Memory B cell (primary cell): ENCODE results near the gene LMNA.

Source experiments
- ATAC-seq: fragments of 150-1000 bp; cut with Tn5 transposase; 2 replicates; pipeline ENCODE4 v1.10.0; 2021; ENCODE audit warnings: low read depth, mild to moderate bottlenecking, moderate library complexity
- DNase-seq, 2 donors: peaks; one replicate each; pipeline ENCODE4 v3.0.0; 2022; ENCODE audit warnings: low spot score in 2 of 2
- H3K27ac Mint-ChIP-seq: one replicate; pipeline ENCODE4 v1.8.0; 2022; ENCODE audit warnings: mild to moderate bottlenecking, moderate library complexity, mixed read lengths
- H3K27me3 Mint-ChIP-seq: one replicate; pipeline ENCODE4 v1.8.0; 2022; ENCODE audit warnings: mixed read lengths
- H3K36me3 Mint-ChIP-seq: one replicate; pipeline ENCODE4 v1.8.0; 2022; ENCODE audit warnings: mild to moderate bottlenecking, mixed read lengths
- H3K4me1 Mint-ChIP-seq: one replicate; pipeline ENCODE4 v1.8.0; 2022; ENCODE audit warnings: mixed read lengths
- H3K4me3 Mint-ChIP-seq: one replicate; pipeline ENCODE4 v1.8.0; 2022; ENCODE audit warnings: mild to moderate bottlenecking, moderate library complexity, mixed read lengths
- H3K9me3 Mint-ChIP-seq: one replicate; pipeline ENCODE4 v1.8.0; 2022; ENCODE audit warnings: mixed read lengths

The LMNA gene

DNA sequence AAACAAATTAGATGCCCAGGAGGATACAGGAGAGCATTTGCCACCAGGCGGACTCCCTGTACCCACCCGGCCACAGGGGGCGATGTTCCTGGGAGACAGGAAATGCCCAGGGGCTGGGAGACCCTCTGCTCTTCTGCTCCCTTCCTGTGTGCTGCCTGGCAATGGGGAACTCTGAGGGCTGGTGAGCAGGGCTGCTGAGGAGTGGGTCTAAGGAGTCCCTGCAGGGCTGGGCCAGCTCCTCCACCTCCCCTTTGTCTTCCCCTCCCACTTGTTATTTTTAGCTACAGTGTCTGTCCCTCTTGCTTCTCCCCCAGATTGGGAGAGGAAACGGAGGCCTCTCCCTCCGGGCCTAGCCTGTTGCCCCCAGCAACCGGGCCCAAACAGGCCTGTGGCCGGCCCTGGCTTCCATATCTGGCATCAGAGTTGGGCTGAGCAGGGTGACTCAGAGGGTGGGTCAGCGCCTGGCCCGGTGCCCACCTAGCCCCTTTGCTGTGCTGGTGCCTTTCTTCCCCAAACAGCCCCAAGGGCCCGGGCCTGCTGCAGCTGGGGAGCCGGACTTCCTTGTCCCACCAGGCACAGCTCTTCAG is 11.6 kb downstream of the LMNA start:
- H3K27ac Mint-ChIP-seq = peak overlapping the region; percentile 90
- no peaks in the 10 kb centered on the region for H3K27me3 Mint-ChIP-seq
- H3K36me3 Mint-ChIP-seq = no peaks in the 10 kb centered on the region
- peaks cover 29% of the 10 kb centered on the region for H3K4me1 Mint-ChIP-seq
- ATAC-seq = peak; percentile 13
- peak overlapping the region; percentile 5 for H3K4me3 Mint-ChIP-seq
- DNase-seq = no peak
- H3K9me3 Mint-ChIP-seq = no peaks in the 10 kb centered on the region

DNA sequence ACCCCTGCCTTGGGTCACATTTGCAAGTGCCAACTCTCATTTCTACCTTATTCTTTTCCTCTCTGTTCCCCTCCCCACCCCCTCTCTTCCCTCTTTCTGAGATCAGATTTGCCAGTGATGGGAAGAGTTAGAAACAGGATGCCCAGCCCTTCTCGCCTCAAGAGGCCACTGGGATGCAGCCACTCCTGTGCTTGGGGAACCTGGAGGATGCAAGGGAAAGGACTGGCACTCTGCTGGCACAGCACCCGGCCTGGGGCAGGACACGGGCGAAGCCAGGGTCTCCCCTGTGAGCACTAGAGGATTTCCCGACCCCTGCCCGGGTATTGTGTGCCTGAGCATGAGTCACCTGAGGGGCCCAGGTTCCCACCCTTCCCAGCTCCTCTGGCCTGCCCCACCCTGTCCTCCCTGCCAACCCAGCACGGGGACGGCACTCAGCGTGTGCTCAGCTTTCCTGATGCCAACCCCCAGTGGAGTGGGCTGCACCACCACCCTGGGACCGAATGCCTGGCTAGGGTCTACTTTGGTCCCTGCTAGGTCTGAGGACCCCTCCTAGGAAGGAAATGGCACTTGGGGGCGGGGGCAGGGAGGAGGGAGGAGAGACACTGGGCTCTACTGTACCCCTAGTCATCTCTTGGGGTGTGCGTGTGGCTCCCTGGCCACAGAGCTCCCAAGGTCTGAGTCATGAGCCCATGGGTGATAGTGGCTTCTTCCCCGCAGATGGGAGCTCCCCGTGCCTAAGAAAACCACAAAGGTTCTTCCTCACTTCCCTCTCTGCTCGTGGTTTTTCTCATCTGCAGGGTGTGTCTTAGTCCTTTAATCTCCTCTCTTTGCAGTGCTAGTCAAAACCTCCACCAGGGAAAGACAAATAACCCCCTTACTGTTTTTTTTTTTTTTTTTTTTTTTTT is 12.4 kb downstream of the LMNA start:
- no peaks in the 10 kb centered on the region for H3K27me3 Mint-ChIP-seq
- H3K4me3 Mint-ChIP-seq = peak overlapping the region; percentile 24
- peak; percentile 41 to 47 for DNase-seq
- peak overlapping the region; percentile 90 for H3K27ac Mint-ChIP-seq
- ATAC-seq = peak; percentile 64
- peaks cover 29% of the 10 kb centered on the region for H3K4me1 Mint-ChIP-seq
- no peaks in the 10 kb centered on the region for H3K9me3 Mint-ChIP-seq
- H3K36me3 Mint-ChIP-seq = no peaks in the 10 kb centered on the region

DNA sequence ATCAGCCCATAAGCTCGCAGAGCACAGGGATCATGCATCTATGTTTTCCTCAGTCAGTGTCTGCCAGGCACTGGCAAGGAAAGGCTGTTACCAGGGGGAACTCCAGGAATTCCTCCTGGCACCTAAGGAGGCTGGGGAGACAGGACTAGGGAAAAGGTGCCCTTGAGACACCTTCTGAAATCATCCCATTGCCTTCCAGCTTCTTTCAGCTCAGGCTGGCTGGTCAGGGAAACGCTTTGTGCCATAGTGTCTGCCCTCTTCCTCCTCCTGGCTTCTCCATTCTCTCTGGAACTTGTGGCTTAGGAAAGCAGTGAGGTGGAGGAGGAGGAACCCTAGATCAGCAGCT is 13.8 kb downstream of the LMNA start:
- H3K36me3 Mint-ChIP-seq = no peaks in the 10 kb centered on the region
- DNase-seq (no peak), ATAC-seq (no peak)
- no peak overlapping the region for H3K27ac Mint-ChIP-seq
- peaks cover 27% of the 10 kb centered on the region for H3K4me1 Mint-ChIP-seq
- H3K27me3 Mint-ChIP-seq = no peaks in the 10 kb centered on the region
- H3K9me3 Mint-ChIP-seq = no peaks in the 10 kb centered on the region
- H3K4me3 Mint-ChIP-seq = no peak overlapping the region

DNA sequence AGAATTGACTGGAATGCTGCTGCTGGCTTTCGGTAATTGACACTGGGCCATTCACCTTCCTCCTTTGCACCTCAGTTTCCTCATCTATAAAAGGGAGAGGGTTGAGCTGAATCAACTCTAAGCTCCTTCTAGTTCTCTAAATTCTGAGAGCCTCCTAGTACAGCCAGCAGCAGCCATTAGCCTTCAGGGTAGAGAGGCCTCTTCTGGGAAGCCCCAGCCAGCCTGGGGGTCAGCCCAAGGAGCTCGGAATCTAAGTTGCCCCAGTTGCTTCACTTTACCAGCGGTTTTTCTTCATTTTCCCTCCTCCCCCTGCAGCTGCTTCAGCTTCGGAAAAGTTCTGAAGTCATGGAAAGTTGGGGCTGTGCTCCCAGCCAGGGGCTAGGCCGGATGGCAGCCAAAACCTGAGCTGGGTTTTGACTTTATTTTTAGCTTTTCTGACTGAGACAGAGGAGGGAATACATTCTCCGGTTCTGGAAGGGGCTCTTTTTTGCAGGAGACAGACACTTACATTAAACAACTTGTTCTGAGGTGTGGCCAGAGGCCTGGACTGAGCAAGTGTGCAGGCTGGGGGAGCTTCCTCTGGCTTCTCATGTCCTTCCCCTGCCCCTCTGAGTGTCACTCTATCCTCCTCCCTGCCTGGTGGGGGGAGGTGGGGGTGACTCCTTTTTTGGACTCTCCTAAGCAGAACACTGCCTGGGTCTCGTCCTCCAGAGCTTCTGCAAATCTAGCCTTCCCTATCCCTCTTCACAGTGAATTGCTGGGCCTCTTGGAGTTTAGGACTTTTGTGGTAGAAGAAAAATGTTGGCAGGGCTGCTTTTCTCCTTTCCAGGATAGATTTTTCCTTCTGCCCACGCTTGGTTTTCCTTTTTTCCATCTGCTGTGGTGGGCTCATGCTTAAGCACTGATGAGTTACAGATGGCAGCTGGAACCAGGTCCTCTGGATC is 14.4 kb downstream of the LMNA start:
- Mint-ChIP-seq H3K27ac (peak overlapping the region; percentile 70), H3K4me1 (peaks cover 25% of the 10 kb centered on the region), H3K36me3 (no peaks in the 10 kb centered on the region), H3K4me3 (no peak overlapping the region), H3K9me3 (no peaks in the 10 kb centered on the region), H3K27me3 (no peaks in the 10 kb centered on the region)
- DNase-seq (no peak), ATAC-seq (no peak)

DNA sequence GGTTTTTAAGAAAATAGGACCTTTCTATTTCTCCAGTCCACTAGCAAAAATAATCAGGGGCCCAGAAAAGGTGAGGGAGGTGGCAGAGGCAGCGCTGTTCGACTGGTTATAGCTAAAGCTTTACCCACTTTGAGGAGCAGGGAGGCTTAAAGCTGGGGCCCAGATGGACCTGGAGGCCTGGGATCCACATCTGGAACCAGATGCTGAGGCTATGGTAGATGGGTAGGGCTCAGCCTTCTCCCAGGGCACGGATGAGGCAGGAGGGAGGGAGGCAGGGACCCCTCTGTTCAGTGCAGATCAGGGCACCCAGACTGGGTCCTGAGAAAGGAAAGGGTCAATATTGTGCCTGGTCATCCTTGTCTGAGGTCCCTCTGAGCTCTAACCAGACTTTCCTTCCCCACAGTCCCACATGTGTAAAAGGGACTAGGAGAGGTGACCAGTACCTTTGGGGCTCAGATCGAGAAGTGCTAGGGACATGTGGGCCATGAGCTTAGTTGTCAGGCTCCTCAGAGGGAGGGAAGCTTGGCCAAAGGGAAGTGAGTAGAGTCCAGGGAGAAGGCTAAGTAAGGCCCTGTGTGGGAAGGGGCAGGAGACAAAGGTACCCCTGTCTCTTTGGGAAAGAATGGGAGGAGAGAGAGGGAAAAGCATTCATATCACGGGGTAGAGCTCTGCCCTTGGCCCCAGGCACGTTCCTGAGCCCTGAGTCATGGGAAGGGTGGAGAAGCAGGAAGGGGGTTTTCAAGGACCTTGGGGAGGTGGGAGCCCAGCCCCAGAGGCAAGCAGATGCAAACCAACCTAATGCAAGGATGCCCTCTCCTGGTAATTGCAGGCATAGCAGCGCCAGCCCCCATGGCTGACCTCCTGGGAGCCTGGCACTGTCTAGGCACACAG is 15.4 kb downstream of the LMNA start:
- Mint-ChIP-seq H3K9me3 (no peaks in the 10 kb centered on the region), H3K27ac (peak overlapping the region; percentile 70), H3K36me3 (no peaks in the 10 kb centered on the region), H3K27me3 (no peaks in the 10 kb centered on the region), H3K4me1 (peaks cover 22% of the 10 kb centered on the region), H3K4me3 (no peak overlapping the region)
- DNase-seq = peak; percentile 83 to 94
- ATAC-seq = peak; percentile 53

DNA sequence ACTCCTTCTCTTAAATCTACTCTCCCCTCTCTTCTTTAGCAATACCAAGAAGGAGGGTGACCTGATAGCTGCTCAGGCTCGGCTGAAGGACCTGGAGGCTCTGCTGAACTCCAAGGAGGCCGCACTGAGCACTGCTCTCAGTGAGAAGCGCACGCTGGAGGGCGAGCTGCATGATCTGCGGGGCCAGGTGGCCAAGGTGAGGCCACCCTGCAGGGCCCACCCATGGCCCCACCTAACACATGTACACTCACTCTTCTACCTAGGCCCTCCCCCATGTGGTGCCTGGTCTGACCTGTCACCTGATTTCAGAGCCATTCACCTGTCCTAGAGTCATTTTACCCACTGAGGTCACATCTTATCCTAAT is 16.0 kb downstream of the LMNA start:
- Mint-ChIP-seq H3K27me3 (no peaks in the 10 kb centered on the region), H3K36me3 (no peaks in the 10 kb centered on the region), H3K27ac (peak overlapping the region; percentile 70), H3K4me3 (no peak overlapping the region), H3K4me1 (peaks cover 19% of the 10 kb centered on the region), H3K9me3 (no peaks in the 10 kb centered on the region)
- DNase-seq (no peak), ATAC-seq (no peak)

DNA sequence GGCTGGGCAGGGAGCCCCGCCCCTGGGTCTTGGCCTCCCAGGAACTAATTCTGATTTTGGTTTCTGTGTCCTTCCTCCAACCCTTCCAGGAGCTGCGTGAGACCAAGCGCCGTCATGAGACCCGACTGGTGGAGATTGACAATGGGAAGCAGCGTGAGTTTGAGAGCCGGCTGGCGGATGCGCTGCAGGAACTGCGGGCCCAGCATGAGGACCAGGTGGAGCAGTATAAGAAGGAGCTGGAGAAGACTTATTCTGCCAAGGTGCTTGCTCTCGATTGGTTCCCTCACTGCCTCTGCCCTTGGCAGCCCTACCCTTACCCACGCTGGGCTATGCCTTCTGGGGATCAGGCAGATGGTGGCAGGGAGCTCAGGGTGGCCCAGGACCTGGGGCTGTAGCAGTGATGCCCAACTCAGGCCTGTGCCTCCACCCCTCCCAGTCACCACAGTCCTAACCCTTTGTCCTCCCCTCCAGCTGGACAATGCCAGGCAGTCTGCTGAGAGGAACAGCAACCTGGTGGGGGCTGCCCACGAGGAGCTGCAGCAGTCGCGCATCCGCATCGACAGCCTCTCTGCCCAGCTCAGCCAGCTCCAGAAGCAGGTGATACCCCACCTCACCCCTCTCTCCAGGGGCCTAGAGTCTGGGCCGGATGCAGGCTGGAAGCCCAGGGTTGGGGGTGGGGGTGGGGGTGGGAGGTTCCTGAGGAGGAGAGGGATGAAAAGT is 20.4 kb downstream of the LMNA start:
- H3K4me3 Mint-ChIP-seq = no peak overlapping the region
- H3K9me3 Mint-ChIP-seq = no peaks in the 10 kb centered on the region
- H3K36me3 Mint-ChIP-seq = peaks cover 3% of the 10 kb centered on the region
- ATAC-seq (no peak), DNase-seq (no peak)
- peaks cover 1% of the 10 kb centered on the region for H3K27me3 Mint-ChIP-seq
- peaks cover 4% of the 10 kb centered on the region for H3K4me1 Mint-ChIP-seq
- H3K27ac Mint-ChIP-seq = peak overlapping the region; percentile 39

DNA sequence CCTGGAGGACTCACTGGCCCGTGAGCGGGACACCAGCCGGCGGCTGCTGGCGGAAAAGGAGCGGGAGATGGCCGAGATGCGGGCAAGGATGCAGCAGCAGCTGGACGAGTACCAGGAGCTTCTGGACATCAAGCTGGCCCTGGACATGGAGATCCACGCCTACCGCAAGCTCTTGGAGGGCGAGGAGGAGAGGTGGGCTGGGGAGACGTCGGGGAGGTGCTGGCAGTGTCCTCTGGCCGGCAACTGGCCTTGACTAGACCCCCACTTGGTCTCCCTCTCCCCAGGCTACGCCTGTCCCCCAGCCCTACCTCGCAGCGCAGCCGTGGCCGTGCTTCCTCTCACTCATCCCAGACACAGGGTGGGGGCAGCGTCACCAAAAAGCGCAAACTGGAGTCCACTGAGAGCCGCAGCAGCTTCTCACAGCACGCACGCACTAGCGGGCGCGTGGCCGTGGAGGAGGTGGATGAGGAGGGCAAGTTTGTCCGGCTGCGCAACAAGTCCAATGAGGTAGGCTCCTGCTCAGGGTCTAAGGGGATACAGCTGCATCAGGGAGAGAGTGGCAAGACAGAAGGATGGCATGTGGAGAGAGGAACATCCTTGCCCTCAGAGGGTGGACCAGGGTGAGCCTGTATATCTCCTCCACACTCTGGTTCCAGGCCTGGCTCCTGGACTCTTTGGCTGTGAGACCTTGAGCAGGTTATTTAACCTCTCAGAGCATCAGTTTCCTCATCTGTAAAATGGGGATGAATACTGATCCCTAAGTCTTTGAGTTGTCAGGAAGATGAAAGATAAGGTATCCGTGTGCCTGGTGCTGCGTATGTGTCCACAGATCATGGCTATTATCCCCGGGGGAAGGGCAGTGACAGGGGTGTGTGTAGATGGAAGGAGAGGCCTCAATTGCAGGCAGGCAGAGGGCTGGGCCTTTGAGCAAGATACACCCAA is 21.7 kb downstream of the LMNA start:
- Mint-ChIP-seq H3K27ac (peak overlapping the region; percentile 66), H3K27me3 (peaks cover 1% of the 10 kb centered on the region), H3K4me3 (no peak overlapping the region), H3K9me3 (no peaks in the 10 kb centered on the region), H3K36me3 (peaks cover 3% of the 10 kb centered on the region), H3K4me1 (no peaks in the 10 kb centered on the region)
- ATAC-seq = no peak
- no peak for DNase-seq

DNA sequence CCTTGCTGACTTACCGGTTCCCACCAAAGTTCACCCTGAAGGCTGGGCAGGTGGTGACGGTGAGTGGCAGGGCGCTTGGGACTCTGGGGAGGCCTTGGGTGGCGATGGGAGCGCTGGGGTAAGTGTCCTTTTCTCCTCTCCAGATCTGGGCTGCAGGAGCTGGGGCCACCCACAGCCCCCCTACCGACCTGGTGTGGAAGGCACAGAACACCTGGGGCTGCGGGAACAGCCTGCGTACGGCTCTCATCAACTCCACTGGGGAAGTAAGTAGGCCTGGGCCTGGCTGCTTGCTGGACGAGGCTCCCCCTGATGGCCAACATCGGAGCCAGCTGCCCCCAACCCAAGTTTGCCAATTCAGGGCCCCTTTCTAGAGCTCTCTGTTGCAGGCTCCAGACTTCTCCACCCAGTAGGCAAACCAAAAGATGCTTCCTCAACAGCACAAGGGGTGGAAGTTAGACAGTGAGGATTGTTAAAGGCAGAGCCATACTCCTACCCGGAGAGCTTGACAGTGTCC is 22.5 kb downstream of the LMNA start:
- Mint-ChIP-seq H3K4me3 (no peak overlapping the region), H3K27me3 (peaks cover 1% of the 10 kb centered on the region), H3K27ac (no peak overlapping the region), H3K36me3 (peaks cover 3% of the 10 kb centered on the region), H3K4me1 (no peaks in the 10 kb centered on the region), H3K9me3 (no peaks in the 10 kb centered on the region)
- DNase-seq (no peak), ATAC-seq (no peak)

DNA sequence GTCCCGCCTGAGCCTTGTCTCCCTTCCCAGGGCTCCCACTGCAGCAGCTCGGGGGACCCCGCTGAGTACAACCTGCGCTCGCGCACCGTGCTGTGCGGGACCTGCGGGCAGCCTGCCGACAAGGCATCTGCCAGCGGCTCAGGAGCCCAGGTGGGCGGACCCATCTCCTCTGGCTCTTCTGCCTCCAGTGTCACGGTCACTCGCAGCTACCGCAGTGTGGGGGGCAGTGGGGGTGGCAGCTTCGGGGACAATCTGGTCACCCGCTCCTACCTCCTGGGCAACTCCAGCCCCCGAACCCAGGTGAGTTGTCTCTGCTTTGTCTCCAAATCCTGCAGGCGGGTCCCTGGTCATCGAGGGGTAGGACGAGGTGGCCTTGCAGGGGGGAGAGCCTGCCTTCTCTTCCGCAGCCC is 24.0 kb downstream of the LMNA start:
- H3K27ac Mint-ChIP-seq = no peak overlapping the region
- no peak overlapping the region for H3K4me3 Mint-ChIP-seq

DNA sequence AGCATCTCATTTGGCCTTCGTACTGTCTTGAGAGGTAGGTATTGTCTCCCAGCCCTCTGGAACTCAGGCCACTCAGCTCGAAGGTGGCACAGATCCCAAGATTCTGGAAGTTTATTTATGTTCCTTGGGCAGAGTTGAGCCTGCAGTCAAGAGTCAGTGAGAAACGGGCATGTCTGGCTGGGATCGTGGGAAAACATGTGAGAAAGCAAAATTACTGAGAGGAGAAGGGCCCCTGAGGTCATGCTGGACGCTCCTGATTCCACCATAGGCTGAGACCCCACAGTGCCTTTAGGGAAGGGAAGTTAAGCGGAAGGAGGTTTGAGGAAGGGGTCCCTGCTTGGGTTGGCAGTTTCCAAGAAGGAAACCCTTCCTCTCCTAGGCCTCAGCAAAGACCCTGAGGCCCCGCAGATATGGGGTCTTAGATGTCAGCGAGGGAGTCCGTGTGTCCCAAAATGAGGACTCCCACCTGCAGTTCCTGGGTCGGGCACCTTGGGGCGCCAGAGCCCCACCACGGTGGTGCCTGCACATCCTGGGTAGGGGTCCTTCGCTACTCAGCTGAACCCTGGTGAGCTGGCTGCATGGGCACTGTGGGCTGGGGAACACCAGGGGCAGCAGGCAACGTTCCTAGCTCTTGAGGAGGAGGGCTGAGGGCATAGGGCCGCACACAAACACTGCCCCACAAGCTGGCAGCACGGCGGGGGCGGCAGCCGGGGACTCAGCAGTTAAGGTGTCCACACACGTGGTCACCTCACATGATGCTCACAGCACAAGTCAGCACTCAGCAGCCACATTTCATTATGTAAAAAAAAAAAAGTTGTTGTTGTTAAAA is 26.6 kb downstream of the LMNA start:
- H3K4me1 Mint-ChIP-seq = peaks cover 3% of the 10 kb centered on the region
- no peak overlapping the region for H3K27ac Mint-ChIP-seq
- H3K27me3 Mint-ChIP-seq = peaks cover 9% of the 10 kb centered on the region
- no peaks in the 10 kb centered on the region for H3K9me3 Mint-ChIP-seq
- H3K4me3 Mint-ChIP-seq = no peak overlapping the region
- H3K36me3 Mint-ChIP-seq = peaks cover 3% of the 10 kb centered on the region
- DNase-seq (no peak), ATAC-seq (no peak)

More for the DNA sequence above, 24.0 kb downstream of the LMNA start:
- Mint-ChIP-seq H3K4me1 (no peaks in the 10 kb centered on the region), H3K9me3 (no peaks in the 10 kb centered on the region), H3K36me3 (peaks cover 3% of the 10 kb centered on the region), H3K27me3 (peaks cover 1% of the 10 kb centered on the region)
- DNase-seq = no peak
- ATAC-seq = no peak
